Sigmoid colon (tissue), 7 donors: ENCODE results near the gene BCL2L13. TPM values are rescaled to one million over a fixed set of nuclear protein-coding genes. Genes with fewer than 3 reads are reported as not detected.

Experiments used
- DNase-seq: peaks from one replicate; pipeline ENCODE4 v3.0.0-alpha.2; 2019
- H3K27ac ChIP-seq, 4 donors: fragments of 200-600 bp; sonication (generic); one replicate each; pipeline ENCODE4 v1.5.1; 2016 to 2019; ENCODE audit warnings: mild to moderate bottlenecking in 1 of 4
- H3K27me3 ChIP-seq, 3 donors: fragments of 200-600 bp; sonication (generic); one replicate each; pipeline ENCODE4 v1.5.1; 2019; ENCODE audit warnings: mild to moderate bottlenecking in 1 of 3
- H3K36me3 ChIP-seq, 4 donors: fragments of 200-600 bp; sonication (generic); one replicate each; pipeline ENCODE4 v1.5.1; 2016 to 2019
- H3K4me1 ChIP-seq, 4 donors: fragments of 200-600 bp; sonication (generic); one replicate each; pipeline ENCODE4 v1.5.1; 2017 to 2019
- H3K4me3 ChIP-seq, 4 donors: fragments of 200-600 bp; sonication (generic); one replicate each; pipeline ENCODE4 v1.5.1; 2017 to 2019; ENCODE audit warnings: mild to moderate bottlenecking in 2 of 4, moderate library complexity in 1 of 4
- H3K9me3 ChIP-seq, 4 donors: fragments of 200-600 bp in 3 of 4; sonication (generic) in 3 of 4; one replicate each; pipeline versions ENCODE4 v1.5.1 to v1.6.1; 2013 to 2019
- CTCF ChIP-seq, 4 experiments: fragments of 450-650 bp in 3 of 4; fragments of 200-600 bp in 1 of 4; IDR thresholded peaks; one replicate each; pipeline ENCODE4 v1.5.1; 2016 to 2019; ENCODE audit warnings: antibody characterized with exemption in 4 of 4, mild to moderate bottlenecking in 3 of 4, moderate library complexity in 2 of 4
- EP300 ChIP-seq, 4 donors: sonication (generic); formaldehyde crosslinking; IDR thresholded peaks; one replicate each; pipeline ENCODE4 v1.6.1; 2017; ENCODE audit warnings: antibody characterized with exemption in 4 of 4
- POLR2A ChIP-seq, 2 donors: fragments of 450-650 bp; IDR thresholded peaks; one replicate each; pipeline ENCODE4 v1.6.1; 2016; ENCODE audit warnings: antibody characterized with exemption in 2 of 2, mild to moderate bottlenecking in 2 of 2, moderate library complexity in 2 of 2
- POLR2AphosphoS5 ChIP-seq, 4 donors: sonication (generic); formaldehyde crosslinking; IDR thresholded peaks; one replicate each; pipeline ENCODE4 v1.6.1; 2017; ENCODE audit warnings: antibody characterized with exemption in 4 of 4
- WGBS, 2 donors: extraction: QIAGEN DNeasy Blood & Tissue Kit; methylation state at CpG; one replicate each; pipeline ENCODE4 v1.1.7; 2013; 5-methylcytosine and 5-hydroxymethylcytosine counted together
- intact Hi-C: fragments of 100-400 bp; cut with DNase I; formaldehyde crosslinking; loops from one replicate; pipeline ENCODE4 v1.15.1; 2023
- polyA plus RNA-seq, 3 donors: library from polyadenylated mRNA; stranded (reverse); fragments of 200-250 nt; gene quantifications; one replicate each; pipeline ENCODE4 v1.2.3, GENCODE V29; 2013
- total RNA-seq, 4 donors: library from RNA; depleted of rRNA; stranded (reverse); fragments of >200 nt; gene quantifications; one replicate each; pipeline ENCODE4 v1.1.0, GENCODE V29; 2016
- donor health status: healthy with polysubstance abuse.
- donor health status: Bipolar disorder and iron deficiency.
- donor health status: healthy.

BCL2L13 gene
- total and polyA plus RNA-seq, 7 donors, result 29.4 to 68.1 (median 59.2) TPM

GRCh38 chr22:17678817-17679385 is 40.3 kb downstream of the BCL2L13 start:
- intact Hi-C loops, result no loop called here
- no peaks in the 10 kb centered on the region for H3K36me3 ChIP-seq
- no peak overlapping the region for H3K27ac ChIP-seq
- WGBS, 2 donors, result 97 to 100% methylated on average over 1 of the region's 1 CpG
- no peak overlapping the region for H3K4me3 ChIP-seq
- no peaks in the 10 kb centered on the region for H3K4me1 ChIP-seq
- no peak for TF ChIP-seq EP300 (IDR thresholded peaks at IDR 0.05)
- TF ChIP-seq CTCF (IDR thresholded peaks at IDR 0.05), result no peak
- no peak for TF ChIP-seq POLR2AphosphoS5 (IDR thresholded peaks at IDR 0.05)
- no peaks in the 10 kb centered on the region for H3K9me3 ChIP-seq
- no peaks in the 10 kb centered on the region for H3K27me3 ChIP-seq
- DNase-seq, result no peak

GRCh38 chr22:17684245-17684644 is 45.7 kb downstream of the BCL2L13 start:
- Histone ChIP-seq H3K4me1 (no peaks in the 10 kb centered on the region), H3K4me3 (no peak overlapping the region), H3K9me3 (no peaks in the 10 kb centered on the region), H3K27me3 (no peaks in the 10 kb centered on the region), H3K36me3 (peaks cover 0 to 32% (median 6%) of the 10 kb centered on the region in 4 donors), H3K27ac (no peak overlapping the region)
- no peak for DNase-seq
- WGBS, 2 donors, result 78 to 91% methylated on average over 3 of the region's 3 CpGs
- intact Hi-C loops, result no loop called here
- no peak for TF ChIP-seq POLR2A (IDR thresholded peaks at IDR 0.05)
- TF ChIP-seq CTCF (IDR thresholded peaks at IDR 0.05), result no peak
- no peak for TF ChIP-seq EP300 (IDR thresholded peaks at IDR 0.05)
- TF ChIP-seq POLR2AphosphoS5 (IDR thresholded peaks at IDR 0.05), result no peak

- intact Hi-C loops, result no loop called here
- no peak for TF ChIP-seq POLR2A (IDR thresholded peaks at IDR 0.05)
- no peak for TF ChIP-seq CTCF (IDR thresholded peaks at IDR 0.05)
- TF ChIP-seq POLR2AphosphoS5 (IDR thresholded peaks at IDR 0.05), result no peak
- no peak for TF ChIP-seq EP300 (IDR thresholded peaks at IDR 0.05)
- WGBS, 2 donors, result 92 to 94% methylated on average over 4 of the region's 4 CpGs
- Histone ChIP-seq H3K4me1 (no peaks in the 10 kb centered on the region), H3K36me3 (peaks cover 0 to 26% (median 10%) of the 10 kb centered on the region in 4 donors), H3K9me3 (no peaks in the 10 kb centered on the region), H3K4me3 (no peak overlapping the region), H3K27ac (no peak overlapping the region), H3K27me3 (no peaks in the 10 kb centered on the region)
- no peak for DNase-seq
These were observed 54.3 kb downstream of the BCL2L13 start for GRCh38 chr22:17692841-17693240.

- peaks cover 0 to 23% (median 5%) of the 10 kb centered on the region in 4 donors for H3K36me3 ChIP-seq
- WGBS, 2 donors, result 94 to 96% methylated on average over 2 of the region's 2 CpGs
- no peak overlapping the region for H3K4me3 ChIP-seq
- no peak for DNase-seq
- TF ChIP-seq EP300 (IDR thresholded peaks at IDR 0.05) (no peak), POLR2A (IDR thresholded peaks at IDR 0.05) (no peak), CTCF (IDR thresholded peaks at IDR 0.05) (no peak), POLR2AphosphoS5 (IDR thresholded peaks at IDR 0.05) (no peak)
- H3K9me3 ChIP-seq, result no peaks in the 10 kb centered on the region
- H3K4me1 ChIP-seq, result no peaks in the 10 kb centered on the region
- H3K27me3 ChIP-seq, result no peaks in the 10 kb centered on the region
- intact Hi-C loops, result no loop called here
- no peak overlapping the region for H3K27ac ChIP-seq
These were observed 55.6 kb downstream of the BCL2L13 start for GRCh38 chr22:17694193-17694592.

- H3K27ac ChIP-seq, result no peak overlapping the region
- H3K4me1 ChIP-seq, result no peaks in the 10 kb centered on the region
- DNase-seq, result no peak
- intact Hi-C loops, result no loop called here
- WGBS, 2 donors, result 87 to 88% methylated on average over 6 of the region's 6 CpGs
- TF ChIP-seq POLR2AphosphoS5 (IDR thresholded peaks at IDR 0.05), result no peak
- no peak for TF ChIP-seq EP300 (IDR thresholded peaks at IDR 0.05)
- TF ChIP-seq CTCF (IDR thresholded peaks at IDR 0.05), result no peak
- no peak for TF ChIP-seq POLR2A (IDR thresholded peaks at IDR 0.05)
- no peaks in the 10 kb centered on the region for H3K9me3 ChIP-seq
- H3K36me3 ChIP-seq, result peaks cover 0 to 23% (median 3%) of the 10 kb centered on the region in 4 donors
- no peaks in the 10 kb centered on the region for H3K27me3 ChIP-seq
- no peak overlapping the region for H3K4me3 ChIP-seq
These were observed 56.2 kb downstream of the BCL2L13 start for GRCh38 chr22:17694752-17695151.
